KMS-11 (cell line): ENCODE measurements around the gene RNF220.

ENCODE experiments used
- H2AFZ ChIP-seq: fragments of 200-600 bp; sonication (generic); 2 replicates; pipeline ENCODE4 v1.6.1; 2016; ENCODE audit warnings: antibody characterized with exemption, mixed run types, low read depth
- H3K27ac ChIP-seq: fragments of 200-600 bp; sonication (generic); 2 replicates; pipeline ENCODE4 v1.6.1; 2016; ENCODE audit warnings: mild to moderate bottlenecking, mixed run types
- H3K27me3 ChIP-seq: fragments of 200-600 bp; sonication (generic); 2 replicates; pipeline ENCODE4 v1.6.1; 2017; ENCODE audit warnings: mild to moderate bottlenecking, low read depth, mixed run types, moderate library complexity; ENCODE audit not compliant: insufficient read depth
- H3K36me3 ChIP-seq: fragments of 200-600 bp; sonication (generic); 2 replicates; pipeline ENCODE4 v1.6.1; 2017; ENCODE audit warnings: mild to moderate bottlenecking, mixed run types; ENCODE audit not compliant: insufficient read depth
- H3K4me1 ChIP-seq: fragments of 200-600 bp; sonication (generic); 2 replicates; pipeline ENCODE4 v1.6.1; 2016; ENCODE audit warnings: mild to moderate bottlenecking, low read depth, mixed run types; ENCODE audit not compliant: poor library complexity, severe bottlenecking
- H3K4me2 ChIP-seq: fragments of 200-600 bp; sonication (generic); 2 replicates; pipeline ENCODE4 v1.7.0; 2016; ENCODE audit warnings: mild to moderate bottlenecking, mixed run types
- H3K4me3 ChIP-seq: fragments of 200-600 bp; sonication (generic); IDR thresholded peaks from 2 replicates; pipeline ENCODE4 v1.6.1; 2017; ENCODE audit warnings: low read depth, low read length, mixed read lengths; ENCODE audit not compliant: insufficient read depth
- H3K79me2 ChIP-seq: fragments of 200-600 bp; sonication (generic); 2 replicates; pipeline ENCODE4 v1.6.1; 2016; ENCODE audit warnings: low read depth, mixed run types; ENCODE audit not compliant: insufficient read depth
- H3K9ac ChIP-seq: fragments of 200-600 bp; sonication (generic); 2 replicates; pipeline ENCODE4 v1.6.1; 2016; ENCODE audit warnings: mild to moderate bottlenecking, mixed run types
- H4K20me1 ChIP-seq: fragments of 200-600 bp; sonication (generic); 2 replicates; pipeline ENCODE4 v1.6.1; 2016; ENCODE audit warnings: mild to moderate bottlenecking, mixed run types; ENCODE audit not compliant: insufficient read depth
- CTCF ChIP-seq: fragments of 200-600 bp; sonication (generic); conservative IDR thresholded peaks from 2 replicates; pipeline ENCODE4 v1.6.1; 2017; ENCODE audit warnings: low read depth, mild to moderate bottlenecking, antibody characterized with exemption, low read length, moderate library complexity, mixed read lengths

Gene RNF220

GRCh38 chr1:44549510-44549909 is 144.5 kb downstream of the RNF220 start:
- Histone ChIP-seq H3K36me3 (no peaks in the 10 kb centered on the region), H3K27ac (no peak overlapping the region), H3K4me3 (no peak overlapping the region), H3K79me2 (no peaks in the 10 kb centered on the region), H3K4me2 (no peak overlapping the region), H3K27me3 (no peaks in the 10 kb centered on the region), H3K4me1 (no peaks in the 10 kb centered on the region), H4K20me1 (no peaks in the 10 kb centered on the region), H3K9ac (no peak overlapping the region), H2AFZ (no peak overlapping the region)
- TF ChIP-seq CTCF = no peak

GRCh38 chr1:44553127-44553758 is 148.2 kb downstream of the RNF220 start:
- Histone ChIP-seq H3K4me1 (no peaks in the 10 kb centered on the region), H3K4me3 (no peak overlapping the region), H3K36me3 (no peaks in the 10 kb centered on the region), H3K9ac (no peak overlapping the region), H3K27ac (no peak overlapping the region), H4K20me1 (no peaks in the 10 kb centered on the region), H3K79me2 (no peaks in the 10 kb centered on the region), H3K27me3 (no peaks in the 10 kb centered on the region), H3K4me2 (no peak overlapping the region), H2AFZ (no peak overlapping the region)
- no peak for TF ChIP-seq CTCF

- Histone ChIP-seq H3K27ac (no peak overlapping the region), H3K27me3 (no peaks in the 10 kb centered on the region), H4K20me1 (no peaks in the 10 kb centered on the region), H3K4me1 (no peaks in the 10 kb centered on the region), H2AFZ (no peak overlapping the region), H3K79me2 (no peaks in the 10 kb centered on the region), H3K4me3 (no peak overlapping the region), H3K4me2 (no peak overlapping the region), H3K9ac (no peak overlapping the region), H3K36me3 (no peaks in the 10 kb centered on the region)
- no peak for TF ChIP-seq CTCF
Observed at GRCh38 chr1:44553771-44554170, 148.7 kb downstream of the RNF220 start.

GRCh38 chr1:44554706-44555105 is 149.7 kb downstream of the RNF220 start:
- Histone ChIP-seq H3K4me1 (no peaks in the 10 kb centered on the region), H3K4me2 (no peak overlapping the region), H3K27me3 (no peaks in the 10 kb centered on the region), H3K27ac (no peak overlapping the region), H3K9ac (no peak overlapping the region), H4K20me1 (no peaks in the 10 kb centered on the region), H3K79me2 (no peaks in the 10 kb centered on the region), H3K36me3 (no peaks in the 10 kb centered on the region), H2AFZ (no peak overlapping the region), H3K4me3 (no peak overlapping the region)
- TF ChIP-seq CTCF = no peak
